ENCODE results near the gene FGF10. TPM values are rescaled to one million over a fixed set of nuclear protein-coding genes. Genes with fewer than 3 reads are reported as not detected.

FGF10 gene
- polyA plus RNA-seq, 3 donors: not detected

DNA sequence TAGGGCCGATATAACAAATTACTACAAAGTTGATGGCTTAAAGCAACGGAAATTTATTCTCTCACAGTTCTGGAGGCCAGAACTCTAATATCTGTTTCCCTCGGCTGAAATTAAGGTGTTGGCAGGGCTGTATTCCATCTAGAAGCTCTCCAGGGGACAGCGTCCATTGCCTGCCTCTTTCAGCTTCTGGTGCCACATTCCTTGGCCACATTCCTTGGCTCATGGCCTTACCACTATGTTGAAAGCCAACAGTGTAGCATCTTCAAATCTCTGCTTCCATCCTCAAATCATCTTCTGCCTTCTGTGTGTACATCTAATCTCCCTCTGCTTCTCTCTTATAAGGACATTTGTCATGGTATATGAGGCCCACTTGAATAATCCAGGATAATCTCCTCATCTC lies 17.2 kb downstream of the FGF10 start:
- Histone ChIP-seq H2AFZ (ENCODE audit: insufficient read depth, low read depth, low read length, poor library complexity, severe bottlenecking) (no peak overlapping the region), H4K20me1 (ENCODE audit: insufficient read depth, low read length) (no peaks in the 10 kb centered on the region), H3K79me2 (ENCODE audit: insufficient read depth, low read length) (no peaks in the 10 kb centered on the region), H3K9me3 (replicated peaks in 1 of 2; ENCODE audit: control insufficient read depth in 1 of 2, insufficient read depth in 1 of 2, low read length in 2 of 2) (no peaks in the 10 kb centered on the region), H3K27ac (ENCODE audit: low read depth in 1 of 2, low read length in 2 of 2) (no peak overlapping the region), H3K4me2 (replicated peaks; ENCODE audit: extremely low read depth, low read length, poor library complexity, severe bottlenecking) (no peak overlapping the region), H3K36me3 (replicated peaks in 1 of 2; ENCODE audit: control insufficient read depth in 1 of 2, insufficient read depth in 2 of 2, low read length in 2 of 2) (no peaks in the 10 kb centered on the region), H3K27me3 (ENCODE audit: control insufficient read depth in 2 of 2, insufficient read depth in 2 of 2, low read length in 2 of 2) (no peaks in the 10 kb centered on the region), H3K9ac (ENCODE audit: insufficient read depth, low read length, poor library complexity, severe bottlenecking) (no peak overlapping the region), H3K4me3 (replicated peaks in 1 of 3; ENCODE audit: low read depth in 2 of 3, low read length in 3 of 3) (no peak overlapping the region), H3K4me1 (ENCODE audit: control insufficient read depth in 1 of 2, insufficient read depth in 2 of 2, low read length in 2 of 2) (no peaks in the 10 kb centered on the region)
- Mint-ChIP-seq H3K9me3 (peaks cover 0 to 6% (median 3%) of the 10 kb centered on the region in 7 donors), H3K27me3 (ENCODE audit: low read depth in 3 of 3) (no peaks in the 10 kb centered on the region), H3K4me1 (no peaks in the 10 kb centered on the region), H3K36me3 (no peaks in the 10 kb centered on the region), H3K4me3 (no peak overlapping the region), H3K27ac (no peak overlapping the region)
- intact Hi-C loops (cut with micrococcal nuclease): no loop called here
- no peak for DNase-seq
- 93% methylated on average over 4 of the region's 4 CpGs for WGBS (ENCODE audit: insufficient coverage)
- TF ChIP-seq, protein P1, sequence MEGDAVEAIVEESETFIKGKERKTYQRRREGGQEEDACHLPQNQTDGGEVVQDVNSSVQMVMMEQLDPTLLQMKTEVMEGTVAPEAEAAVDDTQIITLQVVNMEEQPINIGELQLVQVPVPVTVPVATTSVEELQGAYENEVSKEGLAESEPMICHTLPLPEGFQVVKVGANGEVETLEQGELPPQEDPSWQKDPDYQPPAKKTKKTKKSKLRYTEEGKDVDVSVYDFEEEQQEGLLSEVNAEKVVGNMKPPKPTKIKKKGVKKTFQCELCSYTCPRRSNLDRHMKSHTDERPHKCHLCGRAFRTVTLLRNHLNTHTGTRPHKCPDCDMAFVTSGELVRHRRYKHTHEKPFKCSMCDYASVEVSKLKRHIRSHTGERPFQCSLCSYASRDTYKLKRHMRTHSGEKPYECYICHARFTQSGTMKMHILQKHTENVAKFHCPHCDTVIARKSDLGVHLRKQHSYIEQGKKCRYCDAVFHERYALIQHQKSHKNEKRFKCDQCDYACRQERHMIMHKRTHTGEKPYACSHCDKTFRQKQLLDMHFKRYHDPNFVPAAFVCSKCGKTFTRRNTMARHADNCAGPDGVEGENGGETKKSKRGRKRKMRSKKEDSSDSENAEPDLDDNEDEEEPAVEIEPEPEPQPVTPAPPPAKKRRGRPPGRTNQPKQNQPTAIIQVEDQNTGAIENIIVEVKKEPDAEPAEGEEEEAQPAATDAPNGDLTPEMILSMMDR (IDR thresholded peaks at IDR 0.05): no peak

DNA sequence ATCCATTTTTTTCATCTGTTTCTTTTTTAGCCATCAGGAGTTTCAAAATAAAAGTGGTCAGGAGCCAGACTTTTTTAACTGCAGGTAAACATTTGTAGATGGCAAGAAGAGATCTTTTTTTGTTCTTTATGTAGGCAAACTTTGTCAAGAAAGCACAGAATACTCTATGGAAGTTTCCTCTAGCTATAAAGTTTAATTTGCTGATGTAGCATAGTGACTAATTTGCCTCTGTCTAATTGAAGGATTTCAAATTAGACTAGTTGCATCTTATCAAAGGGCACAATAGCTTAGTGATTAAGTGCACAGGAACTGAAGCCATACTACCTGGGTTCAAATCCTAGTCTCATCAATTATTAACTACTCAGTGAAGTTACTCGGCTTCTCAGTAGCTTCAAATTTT lies 22.0 kb downstream of the FGF10 start:
- H3K9me3 Mint-ChIP-seq: peaks cover 0 to 4% (median under 1%) of the 10 kb centered on the region in 7 donors
- H3K4me1 ChIP-seq (ENCODE audit: control insufficient read depth in 1 of 2, insufficient read depth in 2 of 2, low read length in 2 of 2): no peaks in the 10 kb centered on the region
- H2AFZ ChIP-seq (ENCODE audit: insufficient read depth, low read depth, low read length, poor library complexity, severe bottlenecking): no peak overlapping the region
- TF ChIP-seq, protein P1 (IDR thresholded peaks at IDR 0.05): no peak
- no peaks in the 10 kb centered on the region for H3K36me3 Mint-ChIP-seq
- H3K4me3 Mint-ChIP-seq: no peak overlapping the region
- no peaks in the 10 kb centered on the region for H4K20me1 ChIP-seq (ENCODE audit: insufficient read depth, low read length)
- no peak overlapping the region for H3K27ac Mint-ChIP-seq
- no peaks in the 10 kb centered on the region for H3K36me3 ChIP-seq (replicated peaks in 1 of 2; ENCODE audit: control insufficient read depth in 1 of 2, insufficient read depth in 2 of 2, low read length in 2 of 2)
- no peaks in the 10 kb centered on the region for H3K9me3 ChIP-seq (replicated peaks in 1 of 2; ENCODE audit: control insufficient read depth in 1 of 2, insufficient read depth in 1 of 2, low read length in 2 of 2)
- no peak overlapping the region for H3K27ac ChIP-seq (ENCODE audit: low read depth in 1 of 2, low read length in 2 of 2)
- intact Hi-C loops (cut with micrococcal nuclease): no loop called here
- no peaks in the 10 kb centered on the region for H3K27me3 Mint-ChIP-seq (ENCODE audit: low read depth in 3 of 3)
- no peaks in the 10 kb centered on the region for H3K4me1 Mint-ChIP-seq
- H3K27me3 ChIP-seq (ENCODE audit: control insufficient read depth in 2 of 2, insufficient read depth in 2 of 2, low read length in 2 of 2): no peaks in the 10 kb centered on the region
- no peaks in the 10 kb centered on the region for H3K79me2 ChIP-seq (ENCODE audit: insufficient read depth, low read length)
- H3K9ac ChIP-seq (ENCODE audit: insufficient read depth, low read length, poor library complexity, severe bottlenecking): no peak overlapping the region
- WGBS (ENCODE audit: insufficient coverage): no CpG with 5 or more reads among the region's 1 CpG
- H3K4me3 ChIP-seq (replicated peaks in 1 of 3; ENCODE audit: low read depth in 2 of 3, low read length in 3 of 3): no peak overlapping the region
- H3K4me2 ChIP-seq (replicated peaks; ENCODE audit: extremely low read depth, low read length, poor library complexity, severe bottlenecking): no peak overlapping the region
- no peak for DNase-seq
